Dermis lymphatic vessel endothelial cell (primary cell): Measurements from ENCODE around the gene EFEMP1. TPM values are rescaled to one million over a fixed set of nuclear protein-coding genes. Genes with fewer than 3 reads are reported as not detected.

Experiments
- total RNA-seq: library from RNA; depleted of rRNA; stranded (reverse); fragments of >200 nt; gene quantifications from 2 replicates; pipeline ENCODE4 v1.2.1, GENCODE V29; 2014

The EFEMP1 gene, protein sequence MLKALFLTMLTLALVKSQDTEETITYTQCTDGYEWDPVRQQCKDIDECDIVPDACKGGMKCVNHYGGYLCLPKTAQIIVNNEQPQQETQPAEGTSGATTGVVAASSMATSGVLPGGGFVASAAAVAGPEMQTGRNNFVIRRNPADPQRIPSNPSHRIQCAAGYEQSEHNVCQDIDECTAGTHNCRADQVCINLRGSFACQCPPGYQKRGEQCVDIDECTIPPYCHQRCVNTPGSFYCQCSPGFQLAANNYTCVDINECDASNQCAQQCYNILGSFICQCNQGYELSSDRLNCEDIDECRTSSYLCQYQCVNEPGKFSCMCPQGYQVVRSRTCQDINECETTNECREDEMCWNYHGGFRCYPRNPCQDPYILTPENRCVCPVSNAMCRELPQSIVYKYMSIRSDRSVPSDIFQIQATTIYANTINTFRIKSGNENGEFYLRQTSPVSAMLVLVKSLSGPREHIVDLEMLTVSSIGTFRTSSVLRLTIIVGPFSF
- 1,851 and 8,510 TPM in 2 replicates for total RNA-seq

DNA sequence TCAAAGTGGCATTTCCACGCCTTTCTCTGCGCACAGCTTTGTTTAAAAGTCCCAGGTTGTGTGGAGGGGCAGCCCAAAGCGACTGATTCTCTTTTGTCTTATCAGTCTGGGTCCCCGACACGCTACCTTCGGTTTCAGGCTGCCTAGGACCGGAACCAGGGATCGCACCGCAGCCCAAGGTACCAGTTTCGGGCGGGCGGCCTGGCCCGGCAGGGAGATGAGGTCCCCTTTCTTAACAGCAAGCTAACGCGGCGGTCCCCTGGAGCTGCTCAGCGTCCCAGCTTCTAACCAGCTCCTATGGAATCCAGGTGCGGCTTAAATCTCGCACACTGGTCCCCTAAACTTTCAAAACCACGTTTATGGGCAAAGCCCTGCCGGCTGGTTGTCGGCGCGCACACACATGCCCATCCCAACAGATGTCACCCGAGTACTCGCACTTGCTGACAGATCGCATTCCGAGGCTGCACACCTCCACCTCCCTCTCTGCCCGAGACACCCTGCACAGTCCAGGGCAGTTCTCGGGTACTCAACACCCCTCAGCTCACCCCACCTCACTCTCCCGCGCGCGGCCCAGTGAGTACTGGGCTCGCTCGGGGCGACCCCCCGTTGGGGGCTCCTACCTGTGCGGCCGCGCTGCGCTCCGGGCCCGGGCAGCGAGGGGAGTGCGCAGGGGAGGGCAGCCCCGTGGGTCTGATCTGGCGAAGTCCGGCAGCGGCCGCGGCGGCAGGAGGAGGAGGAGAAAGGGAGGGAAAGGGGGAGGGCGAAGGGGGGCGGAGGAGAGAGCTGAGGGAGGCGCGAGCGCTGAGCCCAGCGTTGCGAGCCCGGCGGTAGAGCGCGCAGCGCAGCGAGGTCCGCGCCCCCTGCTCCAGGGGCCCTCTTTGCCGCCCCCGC lies at the start of gene EFEMP1:
EFEMP1 (minus strand) TSS at position 692 of the 891 bp plus-strand sequence. CDS start 1,342 bp downstream, outside the sequence.

Other genes starting within 250 kb of the EFEMP1 start
- gene PNPT1, start 229.9 kb downstream of the EFEMP1 start, total RNA-seq = 17.8 and 22.4 TPM in 2 replicates